ENCODE results near the gene SPO11.

Gene SPO11

GRCh38 chr20:57388953-57389694 lies 59.5 kb downstream of the SPO11 start:
- DNase-seq (ENCODE audit: extremely low read depth, low read depth) = peak; percentile 31
- TF ChIP-seq CTCF (IDR thresholded peaks at IDR 0.05; ENCODE audit: low read depth, low read length) = peak; percentile 29

GRCh38 chr20:57389695-57390603 lies 60.3 kb downstream of the SPO11 start:
- no peak for DNase-seq (ENCODE audit: extremely low read depth, low read depth)
- no peak for TF ChIP-seq CTCF (IDR thresholded peaks at IDR 0.05; ENCODE audit: low read depth, low read length)

GRCh38 chr20:57390604-57391438 lies 61.2 kb downstream of the SPO11 start, which contains the start of gene RBM38:
TSS of gene RBM38 (plus strand) at chr20:57391396. CDS start at chr20:57391582, 186 bp downstream.
- TF ChIP-seq CTCF (IDR thresholded peaks at IDR 0.05; ENCODE audit: low read depth, low read length) = no peak
- DNase-seq (ENCODE audit: extremely low read depth, low read depth) = no peak

- DNase-seq (ENCODE audit: extremely low read depth, low read depth) = no peak
- TF ChIP-seq CTCF (IDR thresholded peaks at IDR 0.05; ENCODE audit: low read depth, low read length) = no peak
These were observed 62.1 kb downstream of the SPO11 start for GRCh38 chr20:57391439-57392301.

GRCh38 chr20:57392512-57393271 lies 63.1 kb downstream of the SPO11 start:
- no peak for DNase-seq (ENCODE audit: extremely low read depth, low read depth)
- no peak for TF ChIP-seq CTCF (IDR thresholded peaks at IDR 0.05; ENCODE audit: low read depth, low read length)
